HepG2 (cell line): ENCODE results near the gene CLDN3. TPM values are rescaled to one million over a fixed set of nuclear protein-coding genes. Genes with fewer than 3 reads are reported as not detected.

Source experiments
- CENPT ChIP-seq: sonication (generic); formaldehyde crosslinking; IDR thresholded peaks from 2 replicates; pipeline ENCODE4 v1.8.0; 2022; ENCODE audit warnings: low read depth, mild to moderate bottlenecking, moderate library complexity, missing genetic modification reagents
- KDM2A ChIP-seq: sonication (generic); formaldehyde crosslinking; IDR thresholded peaks from 2 replicates; pipeline ENCODE4 v1.4.0; 2020; ENCODE audit warnings: low read depth, missing genetic modification reagents, borderline replicate concordance
- KDM3A ChIP-seq: IDR thresholded peaks from 2 replicates; pipeline ENCODE4 v1.6.1; 2018; ENCODE audit warnings: low read depth, missing compliant biosample characterization
- MED8 ChIP-seq: sonication (generic); formaldehyde crosslinking; IDR thresholded peaks from 2 replicates; pipeline ENCODE4 v1.8.1; 2023; ENCODE audit warnings: mild to moderate bottlenecking, missing genetic modification reagents; ENCODE audit not compliant: insufficient replicate concordance
- PAXIP1 ChIP-seq: sonication (generic); formaldehyde crosslinking; conservative IDR thresholded peaks from 2 replicates; pipeline ENCODE4 v1.4.0; 2020; ENCODE audit warnings: mild to moderate bottlenecking, missing genetic modification reagents, moderate library complexity
- U2AF2 ChIP-seq: fragments of 200-400 bp; formaldehyde crosslinking; IDR thresholded peaks from 2 replicates; pipeline ENCODE4 v1.6.1; 2017; ENCODE audit warnings: low read depth, mild to moderate bottlenecking, low read length
- ZFP1 ChIP-seq: IDR thresholded peaks from 2 replicates; pipeline ENCODE4 v1.6.1; 2016
- ZNF143 ChIP-seq: sonication (generic); formaldehyde crosslinking; IDR thresholded peaks from 2 replicates; pipeline ENCODE4 v1.4.0; 2020; ENCODE audit warnings: missing genetic modification reagents
- ZNF256 ChIP-seq: sonication (generic); formaldehyde crosslinking; conservative IDR thresholded peaks from 2 replicates; pipeline ENCODE4 v1.4.0; 2020; ENCODE audit warnings: missing genetic modification reagents
- ZNF713 ChIP-seq: sonication (generic); formaldehyde crosslinking; IDR thresholded peaks from 2 replicates; pipeline ENCODE4 v1.4.0; 2020; ENCODE audit warnings: mild to moderate bottlenecking, missing genetic modification reagents
- ZNF737 ChIP-seq: sonication (generic); formaldehyde crosslinking; IDR thresholded peaks from 2 replicates; pipeline ENCODE4 v1.5.0; 2020; ENCODE audit warnings: missing genetic modification reagents, mild to moderate bottlenecking, borderline replicate concordance
- polyA plus RNA-seq, 8 experiments: library from polyadenylated mRNA; depleted of rRNA in 3 of 8; stranded (reverse) in 7 of 8; unstranded in 1 of 8; fragments of >200 nt; fragmentation: Illumina TruSeq in 4 of 8; extraction: Trizol in 4 of 8; gene quantifications; 2 replicates each; pipeline versions ENCODE4 v1.2.1 to v1.2.3, GENCODE V29; 2011 to 2016; ENCODE audit warnings: low read depth in 4 of 8, missing spikeins in 1 of 8, mixed read lengths in 1 of 8; ENCODE audit not compliant: insufficient read depth in 1 of 8
- total RNA-seq, 5 experiments: library from RNA; depleted of rRNA; stranded (reverse); fragments of >200 nt; fragmentation: Illumina TruSeq; extraction: Trizol; gene quantifications; 2 replicates each; pipeline ENCODE4 v1.2.3, GENCODE V29; 2016; ENCODE audit warnings: low read depth in 1 of 5
- TF ChIP-seq, protein P1 (sequence below): sonication (generic); formaldehyde crosslinking; IDR thresholded peaks from 2 replicates; pipeline ENCODE4 v1.9.0; 2022; ENCODE audit warnings: missing genetic modification reagents, mild to moderate bottlenecking, borderline replicate concordance
- TF ChIP-seq, protein P2 (sequence below): sonication (generic); formaldehyde crosslinking; IDR thresholded peaks from 2 replicates; pipeline ENCODE4 v1.8.1; 2023; ENCODE audit warnings: mild to moderate bottlenecking, missing genetic modification reagents
- TF ChIP-seq, protein P3 (sequence below): sonication (generic); formaldehyde crosslinking; IDR thresholded peaks from 2 replicates; pipeline ENCODE4; 2020; ENCODE audit warnings: missing genetic modification reagents, mild to moderate bottlenecking, borderline replicate concordance

The CLDN3 gene
- total and polyA plus RNA-seq, 2 of the 13 experiments (the other 11 are each of a cell fraction or from before 2014, with no cell fraction given), result 0.31 to 0.51 TPM

DNA sequence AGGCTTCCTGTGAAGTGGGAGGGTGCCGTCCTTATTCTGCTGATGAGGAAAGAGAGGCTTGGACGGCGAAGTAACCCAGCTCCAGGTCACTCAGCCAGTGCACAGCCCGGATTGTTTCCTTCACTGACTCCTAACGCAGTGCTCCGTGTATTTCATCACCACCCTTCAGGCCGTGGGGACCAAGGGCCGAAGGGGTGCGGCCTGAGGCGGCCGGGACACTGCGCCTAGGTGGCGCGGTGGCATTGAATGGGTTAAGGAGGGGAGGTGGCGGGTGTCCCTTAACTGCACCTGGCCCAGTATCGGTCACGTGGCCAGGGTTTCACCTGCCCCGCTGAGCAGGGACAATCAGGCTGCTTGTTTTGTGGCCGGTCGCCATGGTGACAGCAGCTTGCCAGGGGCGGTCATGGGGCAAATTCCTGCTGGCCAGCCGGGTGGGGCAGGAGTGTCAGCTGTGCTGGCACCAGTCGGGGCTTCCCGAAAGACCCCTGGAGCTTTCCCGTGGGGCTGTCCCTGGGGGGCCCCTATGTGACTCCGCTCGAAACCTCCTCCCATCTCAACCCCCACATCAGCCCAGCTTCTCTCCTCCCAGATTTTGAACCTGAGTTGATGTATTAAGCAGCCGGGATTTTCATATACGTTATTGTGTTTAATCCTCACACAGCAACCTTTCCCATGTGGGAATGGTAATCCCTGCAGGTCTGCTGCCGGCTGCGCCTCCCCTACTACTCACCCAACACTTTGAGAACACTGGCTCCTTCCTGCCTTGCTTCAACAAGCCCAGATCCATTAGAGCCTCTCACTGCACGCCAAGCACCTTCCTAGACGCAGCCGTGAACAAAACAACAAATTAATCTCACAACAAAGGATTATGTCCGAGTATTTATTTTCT lies 27.1 kb downstream of the CLDN3 start (continued):
- TF ChIP-seq, protein P1, sequence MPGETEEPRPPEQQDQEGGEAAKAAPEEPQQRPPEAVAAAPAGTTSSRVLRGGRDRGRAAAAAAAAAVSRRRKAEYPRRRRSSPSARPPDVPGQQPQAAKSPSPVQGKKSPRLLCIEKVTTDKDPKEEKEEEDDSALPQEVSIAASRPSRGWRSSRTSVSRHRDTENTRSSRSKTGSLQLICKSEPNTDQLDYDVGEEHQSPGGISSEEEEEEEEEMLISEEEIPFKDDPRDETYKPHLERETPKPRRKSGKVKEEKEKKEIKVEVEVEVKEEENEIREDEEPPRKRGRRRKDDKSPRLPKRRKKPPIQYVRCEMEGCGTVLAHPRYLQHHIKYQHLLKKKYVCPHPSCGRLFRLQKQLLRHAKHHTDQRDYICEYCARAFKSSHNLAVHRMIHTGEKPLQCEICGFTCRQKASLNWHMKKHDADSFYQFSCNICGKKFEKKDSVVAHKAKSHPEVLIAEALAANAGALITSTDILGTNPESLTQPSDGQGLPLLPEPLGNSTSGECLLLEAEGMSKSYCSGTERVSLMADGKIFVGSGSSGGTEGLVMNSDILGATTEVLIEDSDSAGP (CRISPR knock-in tag), result no peak; the same call in 1 of the 2 replicates
- TF ChIP-seq CENPT (CRISPR knock-in tag) (0 out of 2 replicates have a peak, but pooled peaks have one; percentile 19), ZFP1 (CRISPR knock-in tag) (no peak), ZNF256 (no peak), ZNF737 (no peak), ZNF713 (CRISPR knock-in tag) (no peak), KDM3A (CRISPR knock-in tag) (peak; percentile 47; the same call in 1 of the 2 replicates), KDM2A (CRISPR knock-in tag) (peak; percentile 72; the same call in 1 of the 2 replicates), ZNF143 (no peak), PAXIP1 (peak; percentile 56), U2AF2 (no peak), MED8 (CRISPR knock-in tag) (no peak)
- TF ChIP-seq, protein P2, sequence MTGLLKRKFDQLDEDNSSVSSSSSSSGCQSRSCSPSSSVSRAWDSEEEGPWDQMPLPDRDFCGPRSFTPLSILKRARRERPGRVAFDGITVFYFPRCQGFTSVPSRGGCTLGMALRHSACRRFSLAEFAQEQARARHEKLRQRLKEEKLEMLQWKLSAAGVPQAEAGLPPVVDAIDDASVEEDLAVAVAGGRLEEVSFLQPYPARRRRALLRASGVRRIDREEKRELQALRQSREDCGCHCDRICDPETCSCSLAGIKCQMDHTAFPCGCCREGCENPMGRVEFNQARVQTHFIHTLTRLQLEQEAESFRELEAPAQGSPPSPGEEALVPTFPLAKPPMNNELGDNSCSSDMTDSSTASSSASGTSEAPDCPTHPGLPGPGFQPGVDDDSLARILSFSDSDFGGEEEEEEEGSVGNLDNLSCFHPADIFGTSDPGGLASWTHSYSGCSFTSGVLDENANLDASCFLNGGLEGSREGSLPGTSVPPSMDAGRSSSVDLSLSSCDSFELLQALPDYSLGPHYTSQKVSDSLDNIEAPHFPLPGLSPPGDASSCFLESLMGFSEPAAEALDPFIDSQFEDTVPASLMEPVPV (CRISPR knock-in tag), result 0 out of 2 replicates have a peak, but pooled peaks have one; percentile 25
- TF ChIP-seq, protein P3, sequence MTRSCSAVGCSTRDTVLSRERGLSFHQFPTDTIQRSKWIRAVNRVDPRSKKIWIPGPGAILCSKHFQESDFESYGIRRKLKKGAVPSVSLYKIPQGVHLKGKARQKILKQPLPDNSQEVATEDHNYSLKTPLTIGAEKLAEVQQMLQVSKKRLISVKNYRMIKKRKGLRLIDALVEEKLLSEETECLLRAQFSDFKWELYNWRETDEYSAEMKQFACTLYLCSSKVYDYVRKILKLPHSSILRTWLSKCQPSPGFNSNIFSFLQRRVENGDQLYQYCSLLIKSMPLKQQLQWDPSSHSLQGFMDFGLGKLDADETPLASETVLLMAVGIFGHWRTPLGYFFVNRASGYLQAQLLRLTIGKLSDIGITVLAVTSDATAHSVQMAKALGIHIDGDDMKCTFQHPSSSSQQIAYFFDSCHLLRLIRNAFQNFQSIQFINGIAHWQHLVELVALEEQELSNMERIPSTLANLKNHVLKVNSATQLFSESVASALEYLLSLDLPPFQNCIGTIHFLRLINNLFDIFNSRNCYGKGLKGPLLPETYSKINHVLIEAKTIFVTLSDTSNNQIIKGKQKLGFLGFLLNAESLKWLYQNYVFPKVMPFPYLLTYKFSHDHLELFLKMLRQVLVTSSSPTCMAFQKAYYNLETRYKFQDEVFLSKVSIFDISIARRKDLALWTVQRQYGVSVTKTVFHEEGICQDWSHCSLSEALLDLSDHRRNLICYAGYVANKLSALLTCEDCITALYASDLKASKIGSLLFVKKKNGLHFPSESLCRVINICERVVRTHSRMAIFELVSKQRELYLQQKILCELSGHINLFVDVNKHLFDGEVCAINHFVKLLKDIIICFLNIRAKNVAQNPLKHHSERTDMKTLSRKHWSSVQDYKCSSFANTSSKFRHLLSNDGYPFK, result no peak
